NCI-H2029 treated with DMSO at 0.1 percent for 48 hours (cell line): Measurements from ENCODE around the gene PIGM.

Experiments used
- DNase-seq: peaks from one replicate; lab custom pipeline; 2025; lab: John Stamatoyannopoulos, UW

Gene PIGM

GRCh38 chr1:160022330-160023310, 9.2 kb downstream of the PIGM start:
- DNase-seq = no peak

GRCh38 chr1:160021376-160022074, 10.3 kb downstream of the PIGM start:
- DNase-seq = no peak

DNA sequence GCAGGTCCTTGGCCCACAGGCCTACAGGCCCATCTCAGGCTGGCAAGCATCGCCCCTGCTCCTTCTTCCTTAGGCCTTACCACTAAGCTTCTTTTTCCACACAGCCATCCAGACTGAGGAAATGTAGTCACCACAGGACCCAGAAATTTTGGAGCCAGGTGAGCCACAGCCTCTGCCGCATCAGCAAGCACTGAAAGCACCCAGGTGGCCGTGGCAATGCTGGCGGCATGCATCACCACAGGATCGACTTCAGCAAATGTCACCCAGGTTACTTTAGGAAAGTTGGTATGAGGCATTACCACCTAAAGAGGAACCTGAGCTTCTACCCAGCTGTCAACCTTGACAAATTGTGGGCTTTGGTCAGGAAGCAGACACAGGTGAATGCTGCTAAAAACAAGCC, 11.6 kb downstream of the PIGM start:
- no peak for DNase-seq

GRCh38 chr1:160018900-160019299, 12.9 kb downstream of the PIGM start:
- no peak for DNase-seq

DNA sequence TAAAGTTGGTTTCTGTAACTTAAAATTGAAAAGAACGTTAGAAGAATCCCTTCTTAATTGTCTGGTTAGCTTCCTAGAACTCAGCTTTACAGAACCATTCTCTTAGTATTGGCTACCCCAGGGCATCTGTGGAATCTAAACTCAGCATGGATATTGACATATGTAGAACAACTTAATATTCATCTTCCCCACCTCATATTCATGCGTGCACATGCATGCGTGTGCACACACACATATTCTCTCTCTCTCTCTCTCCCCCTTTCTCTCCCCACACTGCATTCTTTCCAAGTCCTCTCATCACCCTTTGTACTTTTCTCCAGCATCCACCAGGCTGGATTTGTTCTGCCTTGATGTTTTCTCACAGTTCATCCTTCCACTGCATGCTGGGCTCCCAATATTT, 13.4 kb downstream of the PIGM start:
- DNase-seq = no peak

DNA sequence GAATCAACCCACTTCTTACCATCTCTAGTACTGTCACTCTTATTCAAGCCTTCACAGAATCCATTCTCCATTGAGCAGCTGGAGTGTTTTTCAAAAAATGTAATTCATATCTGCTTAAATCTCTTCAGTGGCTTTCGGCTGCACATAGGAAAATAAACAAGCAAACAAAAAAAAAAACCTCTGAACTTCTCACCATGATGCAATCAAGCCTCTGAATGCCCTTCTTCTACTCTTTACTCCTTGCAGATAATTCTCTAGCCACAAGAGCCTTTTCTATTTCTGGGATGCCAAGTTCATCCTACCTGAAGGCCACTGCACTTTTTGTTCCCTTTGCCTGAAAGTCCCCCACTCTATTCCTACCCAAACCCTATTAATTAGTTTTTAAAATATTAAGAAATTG, 14.2 kb downstream of the PIGM start:
- no peak for DNase-seq

DNA sequence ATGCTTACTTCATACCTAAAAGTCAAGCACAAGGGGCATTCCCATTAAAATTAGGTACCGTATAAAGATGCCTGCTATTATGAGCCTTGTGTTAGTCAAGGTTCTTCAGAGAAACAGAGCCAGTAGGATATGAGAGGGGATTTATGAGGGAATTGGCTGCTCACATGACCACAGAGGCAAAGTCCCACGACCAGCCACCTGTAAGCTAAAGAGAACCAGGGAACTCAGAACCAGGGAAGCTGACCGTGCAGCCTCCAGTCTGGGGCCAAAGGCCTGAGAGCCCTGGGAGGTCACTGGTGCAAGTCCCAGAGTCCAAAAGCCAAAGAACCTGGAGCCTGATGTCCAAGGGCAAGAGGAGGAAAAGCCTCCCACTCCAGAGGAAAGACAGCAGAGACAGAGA, 20.0 kb downstream of the PIGM start:
- DNase-seq = no peak

- DNase-seq = no peak
Observed at GRCh38 chr1:160009801-160010200, 22.0 kb downstream of the PIGM start.

DNA sequence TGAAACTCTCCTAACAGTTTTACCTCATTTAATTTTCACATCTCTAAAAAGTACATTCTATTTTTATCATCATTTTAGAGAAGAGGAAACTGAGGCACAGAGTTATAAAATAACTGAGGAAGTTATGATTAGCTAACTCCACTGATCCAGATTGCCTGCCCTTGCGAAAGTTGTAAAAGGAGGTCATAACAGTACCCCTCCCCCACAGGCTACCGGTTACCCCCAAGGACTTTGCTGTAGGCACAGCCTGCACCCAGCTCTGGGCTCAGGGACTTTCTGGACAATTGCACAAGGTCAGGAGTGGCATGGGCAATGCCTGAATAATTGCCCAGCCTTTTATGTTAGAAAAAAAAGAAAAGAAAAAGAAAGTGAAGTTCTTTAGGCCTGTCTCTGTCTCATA, 22.7 kb downstream of the PIGM start:
- no peak for DNase-seq

- DNase-seq = peak; percentile 5
Observed at GRCh38 chr1:160007577-160008200, 24.1 kb downstream of the PIGM start.

DNA sequence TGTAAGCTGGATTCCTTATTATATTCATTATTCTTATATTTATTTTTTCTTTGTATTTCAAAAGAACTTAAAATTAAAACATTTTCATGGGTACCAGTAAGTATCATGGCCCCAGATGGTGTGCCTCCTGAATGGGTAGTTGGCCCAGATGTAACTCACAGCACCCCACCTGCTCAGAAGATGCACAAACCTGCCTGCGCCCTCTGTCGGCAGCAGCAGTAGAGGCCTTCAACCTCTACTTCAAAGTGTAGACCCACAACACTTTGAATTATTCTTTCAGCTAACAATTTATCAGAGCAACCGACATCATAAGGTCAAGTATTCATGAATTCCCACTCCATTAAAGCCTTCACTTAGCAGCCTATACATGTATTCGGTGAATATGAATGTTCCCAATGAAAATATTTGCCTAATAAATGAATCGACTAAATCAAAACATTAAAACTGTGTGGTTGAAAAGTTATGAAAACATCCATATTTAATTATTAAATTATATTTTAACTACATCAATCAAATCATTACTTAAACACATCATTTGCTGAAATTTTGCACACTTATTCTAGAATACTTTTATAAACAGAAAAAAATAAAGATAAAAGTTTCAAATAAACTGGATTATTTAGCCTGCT, 25.4 kb downstream of the PIGM start:
- DNase-seq = peak; percentile 27

GRCh38 chr1:160005070-160005469, 26.7 kb downstream of the PIGM start:
- no peak for DNase-seq

DNA sequence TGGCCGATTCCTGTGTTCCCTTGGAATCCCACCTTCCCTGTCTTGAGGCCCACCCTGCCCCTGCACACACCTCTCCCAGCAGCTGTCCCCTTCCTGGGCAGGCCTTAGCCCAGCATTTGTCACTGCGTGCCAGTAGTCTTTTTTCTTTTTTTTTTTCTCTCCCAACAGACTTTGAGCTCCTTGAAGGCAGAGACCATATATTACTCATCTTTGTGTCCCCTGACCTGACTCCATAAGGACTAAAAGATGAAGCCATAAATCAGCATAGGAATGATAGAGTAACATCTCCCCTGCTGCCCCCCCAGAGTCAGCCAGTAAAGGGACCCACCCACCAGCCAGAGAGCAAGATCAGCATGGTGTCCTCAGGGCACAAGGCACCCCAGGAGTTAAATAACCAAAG, 27.4 kb downstream of the PIGM start:
- DNase-seq = no peak

GRCh38 chr1:160004001-160004400, 27.8 kb downstream of the PIGM start:
- DNase-seq = no peak

GRCh38 chr1:160001440-160001839, 30.4 kb downstream of the PIGM start:
- no peak for DNase-seq

DNA sequence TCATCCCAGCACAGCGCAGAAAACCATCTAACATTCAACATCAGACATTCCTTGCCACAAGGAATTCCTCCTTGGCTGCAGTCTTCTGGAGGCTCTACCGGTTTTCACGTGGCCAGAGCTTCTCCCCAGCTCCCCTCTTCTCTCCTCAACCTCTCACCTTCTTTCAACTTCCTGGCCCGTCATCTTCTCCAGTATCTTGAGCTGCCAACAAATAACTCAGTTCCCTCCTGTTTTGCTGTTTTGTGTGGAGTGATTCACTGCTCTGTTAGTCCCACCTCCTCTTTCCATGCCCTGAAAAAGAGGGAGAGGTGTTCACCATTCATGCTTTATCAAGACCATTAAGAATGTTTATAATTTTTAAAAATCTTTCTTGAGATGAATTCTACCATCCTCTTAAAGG, 32.6 kb downstream of the PIGM start:
- DNase-seq = no peak

GRCh38 chr1:159996653-159997052, 35.1 kb downstream of the PIGM start:
- DNase-seq = no peak

GRCh38 chr1:159994896-159995295, 36.9 kb downstream of the PIGM start:
- DNase-seq = no peak

DNA sequence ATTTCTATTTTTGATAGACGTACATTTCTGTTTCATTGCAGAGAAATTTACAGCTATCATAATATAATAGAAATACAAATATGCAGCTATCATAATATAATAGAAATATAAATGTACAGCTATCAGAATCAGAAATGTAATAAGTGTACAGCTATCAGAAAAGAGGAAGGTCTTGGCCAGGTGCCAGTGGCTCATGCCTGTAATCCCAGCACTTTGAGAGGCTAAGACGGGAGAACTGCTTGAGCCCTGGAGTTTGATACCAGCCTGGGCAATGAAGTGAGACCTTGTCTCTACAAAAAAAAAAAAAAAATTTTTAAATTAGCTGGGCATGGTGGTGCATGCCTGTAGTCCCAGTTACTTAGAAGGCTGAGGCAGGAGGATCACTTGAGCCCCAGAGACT, 37.9 kb downstream of the PIGM start:
- no peak for DNase-seq

DNA sequence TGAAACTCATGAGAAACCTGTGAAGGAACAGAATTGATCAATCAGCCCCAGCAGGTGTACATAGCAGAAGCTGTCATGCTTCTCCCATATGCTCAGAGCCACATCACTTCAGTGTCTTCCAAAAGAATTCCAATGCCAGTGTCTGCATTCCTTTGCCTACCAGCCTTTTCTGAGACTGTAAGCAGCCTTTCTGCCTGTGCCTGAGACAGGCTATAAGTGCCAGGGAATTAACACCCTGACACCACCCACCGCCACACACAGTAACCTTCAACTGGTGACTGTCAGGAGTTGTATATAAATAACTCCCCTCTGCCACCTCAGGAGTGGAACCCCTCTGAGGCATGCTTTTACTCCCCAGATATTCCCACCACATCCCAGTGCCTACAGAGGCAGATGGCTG, 39.6 kb downstream of the PIGM start:
- no peak for DNase-seq

DNA sequence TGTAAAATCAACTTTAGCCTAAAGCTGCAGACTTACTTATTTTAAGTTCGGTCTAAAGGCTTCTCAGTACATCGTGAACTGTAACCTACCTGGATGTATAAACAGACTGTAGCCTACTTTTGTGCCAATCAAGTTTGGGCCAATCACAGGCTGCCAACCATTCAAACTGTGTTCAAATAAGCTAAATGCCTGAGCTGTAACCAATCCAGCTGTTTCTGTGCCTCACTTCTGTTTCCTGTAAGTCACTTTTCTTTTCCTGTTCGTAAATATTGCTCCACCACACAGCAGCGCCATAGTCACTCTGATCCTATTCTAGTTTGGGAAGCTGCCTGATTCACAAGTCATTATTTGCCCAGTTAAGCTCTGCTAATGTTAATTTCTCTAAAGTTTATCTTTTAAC, 40.3 kb downstream of the PIGM start:
- DNase-seq = no peak

DNA sequence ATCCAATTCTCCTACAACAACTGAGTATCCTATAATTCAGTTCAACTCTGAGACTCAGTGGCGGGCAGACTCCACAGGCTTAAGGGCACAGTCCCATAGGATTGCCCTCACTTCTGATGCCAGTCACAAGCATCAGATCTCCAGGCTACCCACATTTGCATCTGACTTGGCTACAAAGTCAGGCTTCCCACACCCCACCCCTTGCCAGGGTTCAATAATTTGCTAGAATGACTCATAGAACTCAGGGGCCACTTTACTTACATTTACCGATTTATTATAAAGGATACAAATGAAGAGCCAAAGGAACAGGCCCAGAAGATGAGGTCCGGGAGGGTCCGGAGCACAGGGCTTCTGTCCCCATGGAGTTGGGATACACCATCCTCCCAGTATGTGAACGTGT, 41.8 kb downstream of the PIGM start:
- DNase-seq = no peak
